Smooth muscle cell (in vitro differentiated cells): ENCODE results near the gene SLIT3. TPM values are rescaled to one million over a fixed set of nuclear protein-coding genes. Genes with fewer than 3 reads are reported as not detected.

Experiments
- DNase-seq: peaks from one replicate; lab custom pipeline; 2025; ENCODE audit not compliant: unreplicated experiment; lab: John Stamatoyannopoulos, UW
- H2AFZ ChIP-seq: fragments of 200-600 bp; sonication (generic); 2 replicates; pipeline ENCODE4 v1.6.0; 2016; ENCODE audit warnings: antibody characterized with exemption, low read depth, mild to moderate bottlenecking
- H3F3A ChIP-seq: fragments of 200-600 bp; sonication (generic); 2 replicates; pipeline ENCODE4 v1.6.0; 2017; ENCODE audit warnings: antibody characterized with exemption, low read depth
- H3K27ac ChIP-seq: fragments of 200-600 bp; sonication (generic); 2 replicates; pipeline ENCODE4 v1.5.1; 2016; ENCODE audit warnings: low read depth, mild to moderate bottlenecking
- H3K27me3 ChIP-seq: fragments of 200-600 bp; sonication (generic); 2 replicates; pipeline ENCODE4 v1.6.1; 2016; ENCODE audit warnings: low read depth, mild to moderate bottlenecking
- H3K36me3 ChIP-seq: fragments of 200-600 bp; sonication (generic); 2 replicates; pipeline ENCODE4 v1.5.1; 2016; ENCODE audit warnings: low read depth
- H3K4me1 ChIP-seq: fragments of 200-600 bp; sonication (generic); 2 replicates; pipeline ENCODE4 v1.5.1; 2016; ENCODE audit warnings: low read depth
- H3K4me2 ChIP-seq: fragments of 200-600 bp; sonication (generic); 2 replicates; pipeline ENCODE4 v1.6.0; 2016; ENCODE audit warnings: mild to moderate bottlenecking
- H3K4me3 ChIP-seq: fragments of 200-600 bp; sonication (generic); 2 replicates; pipeline ENCODE4 v1.5.1; 2016; ENCODE audit warnings: mild to moderate bottlenecking
- H3K79me2 ChIP-seq: fragments of 200-600 bp; sonication (generic); 2 replicates; pipeline ENCODE4 v1.6.0; 2016; ENCODE audit warnings: low read depth, mild to moderate bottlenecking
- H3K9ac ChIP-seq: fragments of 200-600 bp; sonication (generic); 2 replicates; pipeline ENCODE4 v1.6.0; 2016; ENCODE audit warnings: low read depth
- H3K9me3 ChIP-seq: fragments of 200-600 bp; sonication (generic); replicated peaks from 2 replicates; pipeline ENCODE4 v1.5.1; 2016; ENCODE audit warnings: low read depth
- H4K20me1 ChIP-seq: fragments of 200-600 bp; sonication (generic); 2 replicates; pipeline ENCODE4 v1.6.0; 2016; ENCODE audit warnings: low read depth
- CTCF ChIP-seq: fragments of 200-600 bp; sonication (generic); IDR thresholded peaks from 2 replicates; pipeline ENCODE4 v1.5.1; 2017; ENCODE audit warnings: borderline replicate concordance, mild to moderate bottlenecking, antibody characterized with exemption; ENCODE audit not compliant: insufficient read depth, poor library complexity, severe bottlenecking
- WGBS: methylation state at CpG from one replicate; pipeline ENCODE4 v1.1.7; 2016; ENCODE audit warnings: low lambda C conversion rate; 5-methylcytosine and 5-hydroxymethylcytosine counted together
- polyA plus RNA-seq: library from polyadenylated mRNA; unstranded; fragments of >200 nt; fragmentation: Nextera tagmentation; extraction: Ambion mirVana; gene quantifications from 2 replicates; pipeline ENCODE4 v1.2.1, GENCODE V29; 2016
- total RNA-seq: library from RNA; depleted of rRNA; stranded (reverse); fragments of >200 nt; gene quantifications from 2 replicates; pipeline ENCODE4 v1.2.3, GENCODE V29; 2014

SLIT3 gene
- total and polyA plus RNA-seq, 2 experiments from 2014 or later: 25.4 to 29.5 TPM

GRCh38 chr5:168770996-168771395, 529.9 kb downstream of the SLIT3 start:
- H3K9ac ChIP-seq: no peak overlapping the region
- H3K4me3 ChIP-seq: no peak overlapping the region
- H2AFZ ChIP-seq: no peak overlapping the region
- no peaks in the 10 kb centered on the region for H3K36me3 ChIP-seq
- 98% methylated on average over 5 of the region's 5 CpGs for WGBS
- H3K79me2 ChIP-seq: no peaks in the 10 kb centered on the region
- no peak overlapping the region for H3K4me2 ChIP-seq
- no peaks in the 10 kb centered on the region for H4K20me1 ChIP-seq
- H3K4me1 ChIP-seq: no peaks in the 10 kb centered on the region
- no peaks in the 10 kb centered on the region for H3F3A ChIP-seq
- H3K27ac ChIP-seq: peak overlapping the region; percentile 87
- no peak for DNase-seq
- H3K9me3 ChIP-seq: no peaks in the 10 kb centered on the region
- H3K27me3 ChIP-seq: no peaks in the 10 kb centered on the region
- no peak for TF ChIP-seq CTCF

- H3K36me3 ChIP-seq: no peaks in the 10 kb centered on the region
- no peak for DNase-seq
- peak overlapping the region; percentile 51 for H3K9ac ChIP-seq
- no peaks in the 10 kb centered on the region for H3K4me1 ChIP-seq
- 18% methylated on average over 8 of the region's 8 CpGs for WGBS
- no peaks in the 10 kb centered on the region for H3K9me3 ChIP-seq
- no peaks in the 10 kb centered on the region for H3F3A ChIP-seq
- H3K27ac ChIP-seq: peak overlapping the region; percentile 87
- H3K4me2 ChIP-seq: peak overlapping the region; percentile 48
- H3K27me3 ChIP-seq: no peaks in the 10 kb centered on the region
- no peak for TF ChIP-seq CTCF
- no peak overlapping the region for H2AFZ ChIP-seq
- H3K4me3 ChIP-seq: no peak overlapping the region
- H4K20me1 ChIP-seq: no peaks in the 10 kb centered on the region
- H3K79me2 ChIP-seq: no peaks in the 10 kb centered on the region
These were observed 530.9 kb downstream of the SLIT3 start for GRCh38 chr5:168770036-168770498.

- Histone ChIP-seq H3K4me2 (no peak overlapping the region), H3K4me3 (no peak overlapping the region), H3K36me3 (no peaks in the 10 kb centered on the region), H2AFZ (no peak overlapping the region), H3K9me3 (no peaks in the 10 kb centered on the region), H3K27ac (no peak overlapping the region), H3K79me2 (no peaks in the 10 kb centered on the region), H3F3A (no peaks in the 10 kb centered on the region), H4K20me1 (no peaks in the 10 kb centered on the region), H3K27me3 (no peaks in the 10 kb centered on the region), H3K9ac (no peak overlapping the region), H3K4me1 (no peaks in the 10 kb centered on the region)
- TF ChIP-seq CTCF: no peak
- WGBS: 94% methylated on average over 13 of the region's 13 CpGs
- no peak for DNase-seq
These were observed 532.8 kb downstream of the SLIT3 start for GRCh38 chr5:168768172-168768571.

GRCh38 chr5:168766426-168766700, 534.6 kb downstream of the SLIT3 start:
- Histone ChIP-seq H3K4me2 (no peak overlapping the region), H3F3A (no peaks in the 10 kb centered on the region), H3K79me2 (no peaks in the 10 kb centered on the region), H3K27ac (peak overlapping the region; percentile 85), H3K4me3 (no peak overlapping the region), H3K4me1 (no peaks in the 10 kb centered on the region), H4K20me1 (no peaks in the 10 kb centered on the region), H3K36me3 (no peaks in the 10 kb centered on the region), H3K9me3 (no peaks in the 10 kb centered on the region), H3K9ac (peak overlapping the region; percentile 33), H2AFZ (no peak overlapping the region), H3K27me3 (no peaks in the 10 kb centered on the region)
- no peak for DNase-seq
- TF ChIP-seq CTCF: no peak
- WGBS: 85% methylated on average over 2 of the region's 2 CpGs
